Endothelial cell (in vitro differentiated cells): ENCODE results near the gene POPDC3. TPM values are rescaled to one million over a fixed set of nuclear protein-coding genes. Genes with fewer than 3 reads are reported as not detected.

Source experiments
- DNase-seq: peaks from one replicate; pipeline ENCODE4 v3.0.0; 2021; ENCODE audit warnings: low spot score
- H3K27ac Mint-ChIP-seq: one replicate; pipeline ENCODE4 v1.8.0; 2021; ENCODE audit warnings: mixed read lengths, inconsistent platforms; ENCODE audit not compliant: unreplicated experiment
- H3K27me3 Mint-ChIP-seq: one replicate; pipeline ENCODE4 v1.8.0; 2021; ENCODE audit warnings: mild to moderate bottlenecking, moderate library complexity, mixed read lengths, inconsistent platforms; ENCODE audit not compliant: unreplicated experiment
- H3K36me3 Mint-ChIP-seq: one replicate; pipeline ENCODE4 v1.8.0; 2021; ENCODE audit warnings: mild to moderate bottlenecking, low read depth, mixed read lengths, inconsistent platforms; ENCODE audit not compliant: unreplicated experiment
- H3K4me1 Mint-ChIP-seq: one replicate; pipeline ENCODE4 v1.8.0; 2021; ENCODE audit warnings: mild to moderate bottlenecking, mixed read lengths, inconsistent platforms; ENCODE audit not compliant: unreplicated experiment
- H3K4me3 Mint-ChIP-seq: one replicate; pipeline ENCODE4 v1.8.0; 2021; ENCODE audit warnings: mild to moderate bottlenecking, mixed read lengths, inconsistent platforms; ENCODE audit not compliant: unreplicated experiment
- H3K9me3 Mint-ChIP-seq: one replicate; pipeline ENCODE4 v1.8.0; 2021; ENCODE audit warnings: mixed read lengths, inconsistent platforms; ENCODE audit not compliant: unreplicated experiment
- CTCF ChIP-seq: fragments of 200-600 bp; sonication (generic); IDR thresholded peaks from one replicate; pipeline ENCODE4 v1.5.0; 2021; ENCODE audit warnings: antibody characterized with exemption; ENCODE audit not compliant: unreplicated experiment
- total RNA-seq: library from RNA; stranded (reverse); fragmentation: NEBNext Ultra II Directional; extraction: Animal tissue kit (Norgen Biotek cat#: 25700); gene quantifications from one replicate; pipeline ENCODE4 v1.2.1, GENCODE V29; 2021; ENCODE audit not compliant: unreplicated experiment

The POPDC3 gene
- total RNA-seq, 1 donor from 2014 or later = 5.2 TPM

- Mint-ChIP-seq H3K4me3 (peak overlapping the region; percentile 91), H3K9me3 (no peaks in the 10 kb centered on the region), H3K27me3 (peaks cover 9% of the 10 kb centered on the region), H3K4me1 (peaks cover 5% of the 10 kb centered on the region), H3K27ac (no peak overlapping the region), H3K36me3 (peaks cover 3% of the 10 kb centered on the region)
- no peak for DNase-seq
- no peak for TF ChIP-seq CTCF
Measured at GRCh38 chr6:105137388-105137787, 42.4 kb downstream of the POPDC3 start.

GRCh38 chr6:105136431-105137350, 43.1 kb downstream of the POPDC3 start:
- DNase-seq = peak; percentile 69
- Mint-ChIP-seq H3K27ac (no peak overlapping the region), H3K4me3 (peak overlapping the region; percentile 91), H3K9me3 (no peaks in the 10 kb centered on the region), H3K27me3 (peaks cover 9% of the 10 kb centered on the region), H3K4me1 (peaks cover 5% of the 10 kb centered on the region), H3K36me3 (peaks cover 3% of the 10 kb centered on the region)
- no peak for TF ChIP-seq CTCF

- Mint-ChIP-seq H3K27me3 (peaks cover 9% of the 10 kb centered on the region), H3K4me1 (peaks cover 5% of the 10 kb centered on the region), H3K36me3 (peaks cover 3% of the 10 kb centered on the region), H3K4me3 (peak overlapping the region; percentile 74), H3K27ac (no peak overlapping the region), H3K9me3 (no peaks in the 10 kb centered on the region)
- no peak for DNase-seq
- TF ChIP-seq CTCF = no peak
Measured at GRCh38 chr6:105135907-105136430, 43.8 kb downstream of the POPDC3 start.

GRCh38 chr6:105135056-105135455, 44.8 kb downstream of the POPDC3 start:
- peaks cover 3% of the 10 kb centered on the region for H3K36me3 Mint-ChIP-seq
- TF ChIP-seq CTCF = no peak
- H3K4me3 Mint-ChIP-seq = no peak overlapping the region
- peaks cover 5% of the 10 kb centered on the region for H3K4me1 Mint-ChIP-seq
- no peak for DNase-seq
- no peaks in the 10 kb centered on the region for H3K9me3 Mint-ChIP-seq
- peaks cover 9% of the 10 kb centered on the region for H3K27me3 Mint-ChIP-seq
- no peak overlapping the region for H3K27ac Mint-ChIP-seq

GRCh38 chr6:105122717-105123116, 57.1 kb downstream of the POPDC3 start:
- H3K36me3 Mint-ChIP-seq = no peaks in the 10 kb centered on the region
- H3K4me1 Mint-ChIP-seq = peaks cover 6% of the 10 kb centered on the region
- no peak overlapping the region for H3K4me3 Mint-ChIP-seq
- no peaks in the 10 kb centered on the region for H3K9me3 Mint-ChIP-seq
- no peaks in the 10 kb centered on the region for H3K27me3 Mint-ChIP-seq
- DNase-seq = no peak
- no peak overlapping the region for H3K27ac Mint-ChIP-seq
- no peak for TF ChIP-seq CTCF
